Measurements from ENCODE around the gene C10orf53. TPM values are rescaled to one million over a fixed set of nuclear protein-coding genes. Genes with fewer than 3 reads are reported as not detected.

C10orf53 gene
- polyA plus RNA-seq, 1 of the 3 experiments (the other 2 are of a cell fraction): not detected

DNA sequence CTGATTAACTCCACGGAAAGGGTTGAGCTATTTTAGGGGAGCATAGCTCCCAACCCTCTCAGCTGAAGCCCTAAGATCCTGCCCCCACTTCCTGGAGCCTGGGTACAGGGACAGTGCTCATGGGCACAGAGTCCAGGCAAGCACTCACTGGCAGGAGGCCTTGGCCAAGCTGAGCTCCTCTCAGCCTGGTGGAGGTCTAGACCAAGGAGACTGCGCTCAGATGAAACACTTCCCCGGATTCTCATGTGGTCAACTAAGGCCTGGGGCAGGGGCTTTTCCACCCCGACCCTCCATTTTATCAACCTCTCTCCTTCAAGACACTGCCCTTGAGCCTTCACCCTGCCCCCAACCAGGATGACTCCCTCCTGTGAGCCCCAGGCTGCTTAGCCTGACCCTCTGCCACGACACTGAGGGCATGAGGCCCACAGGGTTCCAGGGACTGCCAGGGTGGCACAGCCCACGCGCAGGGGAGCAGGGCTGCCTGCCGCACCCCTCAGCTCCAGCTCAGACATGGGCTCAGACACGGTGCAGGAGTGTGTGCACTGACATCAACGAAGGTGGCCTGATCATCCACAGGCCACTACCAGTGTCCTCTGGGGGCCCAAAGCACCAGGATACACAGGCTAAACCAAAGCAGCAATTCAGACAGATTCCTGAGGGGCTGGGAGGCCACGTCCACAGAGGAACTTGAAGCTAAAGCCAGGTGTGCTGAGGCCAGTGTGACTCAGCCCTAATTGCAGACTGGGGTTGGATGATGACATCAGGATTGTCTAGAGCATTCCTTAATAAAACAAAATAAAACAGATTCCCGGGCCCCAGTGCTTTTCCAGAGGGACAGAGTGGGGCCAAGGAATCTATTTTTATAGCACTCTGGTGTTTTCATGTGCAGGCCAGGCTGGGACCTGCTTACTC lies 46.8 kb upstream of the C10orf53 start:
- ChIA-PET POLR2A (no interaction called here), CTCF (interaction anchor here (0.7 to 1.2 kb wide), 2 partner anchors 10 to 38 kb away, joined by 3 read pairs; no protein-coding TSS in a partner anchor)
- Histone ChIP-seq H3K4me2 (no peak overlapping the region), H3K4me1 (ENCODE audit: control insufficient read depth in 1 of 2, insufficient read depth in 2 of 2, low read depth in 1 of 2, low read length in 1 of 2) (peaks cover 0 to 36% of the 10 kb centered on the region in 2 experiments; a peak in 2 of 4 replicates), H3K27me3 (ENCODE audit: insufficient read depth) (no peaks in the 10 kb centered on the region; the same call in 1 of the 2 replicates), H3K9me3 (no peaks in the 10 kb centered on the region), H3F3A (replicated peaks; ENCODE audit: insufficient read depth) (no peaks in the 10 kb centered on the region), H4K20me1 (ENCODE audit: insufficient read depth) (no peaks in the 10 kb centered on the region), H3K9ac (no peak overlapping the region), H3K79me2 (ENCODE audit: insufficient read depth) (no peaks in the 10 kb centered on the region), H2AFZ (ENCODE audit: low read depth) (no peak overlapping the region), H3K9me2 (no peaks in the 10 kb centered on the region), H3K4me3 (ENCODE audit: low read depth in 2 of 2, low read length in 1 of 2) (no peak overlapping the region), H3K36me3 (replicated peaks in 1 of 2; ENCODE audit: control insufficient read depth in 1 of 2, insufficient read depth in 2 of 2, low read length in 1 of 2) (no peaks in the 10 kb centered on the region), H3K27ac (ENCODE audit: low read depth in 2 of 2, low read length in 1 of 2) (peak overlapping the region in 1 of 2 experiments; percentile 78; a peak in 2 of 4 replicates)
- DNase-seq: no peak
- 46% methylated on average over 11 of the region's 12 CpGs for WGBS (ENCODE audit: low lambda C conversion rate)
- TF ChIP-seq, protein P1, sequence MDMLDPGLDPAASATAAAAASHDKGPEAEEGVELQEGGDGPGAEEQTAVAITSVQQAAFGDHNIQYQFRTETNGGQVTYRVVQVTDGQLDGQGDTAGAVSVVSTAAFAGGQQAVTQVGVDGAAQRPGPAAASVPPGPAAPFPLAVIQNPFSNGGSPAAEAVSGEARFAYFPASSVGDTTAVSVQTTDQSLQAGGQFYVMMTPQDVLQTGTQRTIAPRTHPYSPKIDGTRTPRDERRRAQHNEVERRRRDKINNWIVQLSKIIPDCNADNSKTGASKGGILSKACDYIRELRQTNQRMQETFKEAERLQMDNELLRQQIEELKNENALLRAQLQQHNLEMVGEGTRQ (IDR thresholded peaks at IDR 0.05; ENCODE audit: borderline replicate concordance, low read depth, low read length): no peak
- TF ChIP-seq RAD21 (IDR thresholded peaks at IDR 0.05; ENCODE audit: low read length) (no peak), GABPA (IDR thresholded peaks at IDR 0.05; ENCODE audit: low read depth) (no peak), POLR2AphosphoS5 (IDR thresholded peaks at IDR 0.05; ENCODE audit: low read depth, low read length) (no peak), GATA2 (CRISPR knock-in tag; IDR thresholded peaks at IDR 0.05) (no peak), NFIC (IDR thresholded peaks at IDR 0.05; ENCODE audit: borderline replicate concordance) (no peak), FOSL2 (IDR thresholded peaks at IDR 0.05; ENCODE audit: borderline replicate concordance, low read depth) (no peak), NRF1 (IDR thresholded peaks at IDR 0.05; ENCODE audit: low read depth, low read length) (no peak), FOXJ3 (CRISPR knock-in tag; IDR thresholded peaks at IDR 0.05) (no peak), SIN3A (IDR thresholded peaks at IDR 0.05; ENCODE audit: borderline replicate concordance, low read depth, low read length) (no peak), CHD2 (IDR thresholded peaks at IDR 0.05; ENCODE audit: low read length, partially characterized antibody) (no peak), RFX5 (IDR thresholded peaks at IDR 0.05; ENCODE audit: low read length) (no peak), FOXM1 (IDR thresholded peaks at IDR 0.05; ENCODE audit: low read depth) (no peak), EP300 (IDR thresholded peaks at IDR 0.05; ENCODE audit: borderline replicate concordance in 1 of 2, low read depth in 1 of 2, low read length in 1 of 2) (no peak), SMC3 (IDR thresholded peaks at IDR 0.05; ENCODE audit: low read depth, low read length) (no peak)
- TF ChIP-seq, protein P2, sequence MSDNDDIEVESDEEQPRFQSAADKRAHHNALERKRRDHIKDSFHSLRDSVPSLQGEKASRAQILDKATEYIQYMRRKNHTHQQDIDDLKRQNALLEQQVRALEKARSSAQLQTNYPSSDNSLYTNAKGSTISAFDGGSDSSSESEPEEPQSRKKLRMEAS (IDR thresholded peaks at IDR 0.05; ENCODE audit: low read depth): no peak
- TF ChIP-seq, protein P3, sequence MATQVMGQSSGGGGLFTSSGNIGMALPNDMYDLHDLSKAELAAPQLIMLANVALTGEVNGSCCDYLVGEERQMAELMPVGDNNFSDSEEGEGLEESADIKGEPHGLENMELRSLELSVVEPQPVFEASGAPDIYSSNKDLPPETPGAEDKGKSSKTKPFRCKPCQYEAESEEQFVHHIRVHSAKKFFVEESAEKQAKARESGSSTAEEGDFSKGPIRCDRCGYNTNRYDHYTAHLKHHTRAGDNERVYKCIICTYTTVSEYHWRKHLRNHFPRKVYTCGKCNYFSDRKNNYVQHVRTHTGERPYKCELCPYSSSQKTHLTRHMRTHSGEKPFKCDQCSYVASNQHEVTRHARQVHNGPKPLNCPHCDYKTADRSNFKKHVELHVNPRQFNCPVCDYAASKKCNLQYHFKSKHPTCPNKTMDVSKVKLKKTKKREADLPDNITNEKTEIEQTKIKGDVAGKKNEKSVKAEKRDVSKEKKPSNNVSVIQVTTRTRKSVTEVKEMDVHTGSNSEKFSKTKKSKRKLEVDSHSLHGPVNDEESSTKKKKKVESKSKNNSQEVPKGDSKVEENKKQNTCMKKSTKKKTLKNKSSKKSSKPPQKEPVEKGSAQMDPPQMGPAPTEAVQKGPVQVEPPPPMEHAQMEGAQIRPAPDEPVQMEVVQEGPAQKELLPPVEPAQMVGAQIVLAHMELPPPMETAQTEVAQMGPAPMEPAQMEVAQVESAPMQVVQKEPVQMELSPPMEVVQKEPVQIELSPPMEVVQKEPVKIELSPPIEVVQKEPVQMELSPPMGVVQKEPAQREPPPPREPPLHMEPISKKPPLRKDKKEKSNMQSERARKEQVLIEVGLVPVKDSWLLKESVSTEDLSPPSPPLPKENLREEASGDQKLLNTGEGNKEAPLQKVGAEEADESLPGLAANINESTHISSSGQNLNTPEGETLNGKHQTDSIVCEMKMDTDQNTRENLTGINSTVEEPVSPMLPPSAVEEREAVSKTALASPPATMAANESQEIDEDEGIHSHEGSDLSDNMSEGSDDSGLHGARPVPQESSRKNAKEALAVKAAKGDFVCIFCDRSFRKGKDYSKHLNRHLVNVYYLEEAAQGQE (IDR thresholded peaks at IDR 0.05; ENCODE audit: low read depth, low read length): no peak
- TF ChIP-seq, protein P4, sequence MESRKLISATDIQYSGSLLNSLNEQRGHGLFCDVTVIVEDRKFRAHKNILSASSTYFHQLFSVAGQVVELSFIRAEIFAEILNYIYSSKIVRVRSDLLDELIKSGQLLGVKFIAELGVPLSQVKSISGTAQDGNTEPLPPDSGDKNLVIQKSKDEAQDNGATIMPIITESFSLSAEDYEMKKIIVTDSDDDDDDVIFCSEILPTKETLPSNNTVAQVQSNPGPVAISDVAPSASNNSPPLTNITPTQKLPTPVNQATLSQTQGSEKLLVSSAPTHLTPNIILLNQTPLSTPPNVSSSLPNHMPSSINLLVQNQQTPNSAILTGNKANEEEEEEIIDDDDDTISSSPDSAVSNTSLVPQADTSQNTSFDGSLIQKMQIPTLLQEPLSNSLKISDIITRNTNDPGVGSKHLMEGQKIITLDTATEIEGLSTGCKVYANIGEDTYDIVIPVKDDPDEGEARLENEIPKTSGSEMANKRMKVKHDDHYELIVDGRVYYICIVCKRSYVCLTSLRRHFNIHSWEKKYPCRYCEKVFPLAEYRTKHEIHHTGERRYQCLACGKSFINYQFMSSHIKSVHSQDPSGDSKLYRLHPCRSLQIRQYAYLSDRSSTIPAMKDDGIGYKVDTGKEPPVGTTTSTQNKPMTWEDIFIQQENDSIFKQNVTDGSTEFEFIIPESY (IDR thresholded peaks at IDR 0.05; ENCODE audit: borderline replicate concordance, low read depth): no peak
- TF ChIP-seq, protein P5, sequence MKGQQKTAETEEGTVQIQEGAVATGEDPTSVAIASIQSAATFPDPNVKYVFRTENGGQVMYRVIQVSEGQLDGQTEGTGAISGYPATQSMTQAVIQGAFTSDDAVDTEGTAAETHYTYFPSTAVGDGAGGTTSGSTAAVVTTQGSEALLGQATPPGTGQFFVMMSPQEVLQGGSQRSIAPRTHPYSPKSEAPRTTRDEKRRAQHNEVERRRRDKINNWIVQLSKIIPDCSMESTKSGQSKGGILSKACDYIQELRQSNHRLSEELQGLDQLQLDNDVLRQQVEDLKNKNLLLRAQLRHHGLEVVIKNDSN (IDR thresholded peaks at IDR 0.05; ENCODE audit: borderline replicate concordance, low read depth): no peak
